Glutamatergic neuron (in vitro differentiated cells): ENCODE data around the gene HIGD2A. TPM values are rescaled to one million over a fixed set of nuclear protein-coding genes. Genes with fewer than 3 reads are reported as not detected.

Source experiments
- DNase-seq: peaks from one replicate; pipeline ENCODE4 v3.0.0; 2022
- H3K27ac Mint-ChIP-seq: one replicate; pipeline ENCODE4 v1.8.0; 2020; ENCODE audit warnings: mild to moderate bottlenecking, mixed read lengths, inconsistent platforms; ENCODE audit not compliant: unreplicated experiment
- H3K27me3 Mint-ChIP-seq: one replicate; pipeline ENCODE4 v1.8.0; 2020; ENCODE audit warnings: mild to moderate bottlenecking, moderate library complexity, mixed read lengths, inconsistent platforms; ENCODE audit not compliant: unreplicated experiment
- H3K36me3 Mint-ChIP-seq: one replicate; pipeline ENCODE4 v1.8.0; 2020; ENCODE audit warnings: mild to moderate bottlenecking, mixed read lengths, inconsistent platforms; ENCODE audit not compliant: unreplicated experiment
- H3K4me1 Mint-ChIP-seq: one replicate; pipeline ENCODE4 v1.8.0; 2020; ENCODE audit warnings: mild to moderate bottlenecking, low read depth, mixed read lengths, inconsistent platforms; ENCODE audit not compliant: unreplicated experiment
- H3K4me3 Mint-ChIP-seq: one replicate; pipeline ENCODE4 v1.8.0; 2020; ENCODE audit warnings: mild to moderate bottlenecking, mixed read lengths, inconsistent platforms; ENCODE audit not compliant: unreplicated experiment
- H3K9me3 Mint-ChIP-seq: one replicate; pipeline ENCODE4 v1.8.0; 2020; ENCODE audit warnings: mild to moderate bottlenecking, moderate library complexity, mixed read lengths, inconsistent platforms; ENCODE audit not compliant: unreplicated experiment
- total RNA-seq: library from RNA; stranded (reverse); fragmentation: NEBNext Ultra II Directional; extraction: Animal tissue kit (Norgen Biotek cat#: 25700); gene quantifications from one replicate; pipeline ENCODE4 v1.2.1, GENCODE V29; 2021; ENCODE audit not compliant: unreplicated experiment
- TF ChIP-seq, protein P1 (sequence below): fragments of 200-600 bp; sonication (generic); IDR thresholded peaks from one replicate; pipeline ENCODE4 v1.5.0; 2021; ENCODE audit not compliant: partially characterized antibody, unreplicated experiment

The HIGD2A gene
- total RNA-seq, 1 donor from 2014 or later, result 103 TPM

DNA sequence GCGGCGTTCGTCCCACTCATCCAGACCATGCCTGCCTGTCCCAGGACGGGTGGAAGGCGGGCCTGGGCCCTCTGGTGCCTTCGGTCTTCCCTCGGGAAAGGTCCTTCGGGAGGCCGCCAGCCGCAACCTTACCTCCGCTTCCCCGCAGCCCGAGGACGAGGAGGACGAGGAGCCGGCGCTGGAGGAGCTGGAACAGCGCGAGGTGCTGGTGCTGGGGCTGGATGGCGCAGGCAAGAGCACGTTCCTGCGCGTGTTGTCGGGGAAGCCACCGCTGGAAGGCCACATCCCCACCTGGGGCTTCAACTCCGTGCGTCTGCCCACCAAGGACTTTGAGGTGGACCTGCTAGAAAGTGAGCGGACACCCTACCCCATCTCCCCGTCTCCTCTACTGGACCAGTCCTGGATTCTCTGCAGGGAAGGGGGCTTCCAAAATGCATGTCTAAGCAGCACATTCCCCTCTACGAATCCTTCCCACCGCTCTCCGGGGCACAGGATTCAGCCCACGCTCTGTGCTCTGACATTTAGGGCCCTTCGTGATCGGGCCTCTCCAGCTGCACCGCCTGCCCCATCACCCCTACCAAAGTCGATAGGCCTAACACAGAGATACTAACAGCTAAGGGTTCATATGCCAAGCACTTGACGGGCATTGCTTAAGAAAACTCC is 22.2 kb upstream of the HIGD2A start:
- Mint-ChIP-seq H3K4me3 (peak overlapping the region; percentile 77), H3K36me3 (peaks cover 8% of the 10 kb centered on the region), H3K27ac (peak overlapping the region; percentile 72), H3K9me3 (peaks cover 10% of the 10 kb centered on the region), H3K4me1 (peaks cover 11% of the 10 kb centered on the region), H3K27me3 (peaks cover 11% of the 10 kb centered on the region)
- TF ChIP-seq, protein P1, sequence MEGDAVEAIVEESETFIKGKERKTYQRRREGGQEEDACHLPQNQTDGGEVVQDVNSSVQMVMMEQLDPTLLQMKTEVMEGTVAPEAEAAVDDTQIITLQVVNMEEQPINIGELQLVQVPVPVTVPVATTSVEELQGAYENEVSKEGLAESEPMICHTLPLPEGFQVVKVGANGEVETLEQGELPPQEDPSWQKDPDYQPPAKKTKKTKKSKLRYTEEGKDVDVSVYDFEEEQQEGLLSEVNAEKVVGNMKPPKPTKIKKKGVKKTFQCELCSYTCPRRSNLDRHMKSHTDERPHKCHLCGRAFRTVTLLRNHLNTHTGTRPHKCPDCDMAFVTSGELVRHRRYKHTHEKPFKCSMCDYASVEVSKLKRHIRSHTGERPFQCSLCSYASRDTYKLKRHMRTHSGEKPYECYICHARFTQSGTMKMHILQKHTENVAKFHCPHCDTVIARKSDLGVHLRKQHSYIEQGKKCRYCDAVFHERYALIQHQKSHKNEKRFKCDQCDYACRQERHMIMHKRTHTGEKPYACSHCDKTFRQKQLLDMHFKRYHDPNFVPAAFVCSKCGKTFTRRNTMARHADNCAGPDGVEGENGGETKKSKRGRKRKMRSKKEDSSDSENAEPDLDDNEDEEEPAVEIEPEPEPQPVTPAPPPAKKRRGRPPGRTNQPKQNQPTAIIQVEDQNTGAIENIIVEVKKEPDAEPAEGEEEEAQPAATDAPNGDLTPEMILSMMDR, result no peak
- DNase-seq, result peak; percentile 41

DNA sequence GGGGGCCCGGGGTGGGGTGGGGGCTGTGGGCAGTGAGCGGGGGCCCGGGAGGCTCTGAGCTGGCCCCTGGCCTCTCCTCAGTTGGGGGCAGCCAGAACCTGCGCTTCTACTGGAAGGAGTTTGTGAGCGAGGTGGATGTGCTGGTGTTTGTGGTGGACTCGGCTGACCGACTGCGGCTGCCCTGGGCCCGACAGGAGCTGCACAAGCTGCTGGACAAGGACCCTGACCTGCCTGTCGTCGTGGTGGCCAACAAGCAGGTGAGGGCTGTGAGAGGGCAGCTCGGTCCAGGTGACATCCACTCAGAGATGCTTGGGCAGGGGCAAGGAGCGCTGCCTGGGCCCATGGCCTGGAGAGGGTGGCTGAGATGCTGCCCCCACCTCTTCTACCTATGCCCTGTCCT is 19.8 kb upstream of the HIGD2A start:
- H3K36me3 Mint-ChIP-seq, result peaks cover 8% of the 10 kb centered on the region
- H3K27ac Mint-ChIP-seq, result no peak overlapping the region
- H3K27me3 Mint-ChIP-seq, result peaks cover 11% of the 10 kb centered on the region

DNA sequence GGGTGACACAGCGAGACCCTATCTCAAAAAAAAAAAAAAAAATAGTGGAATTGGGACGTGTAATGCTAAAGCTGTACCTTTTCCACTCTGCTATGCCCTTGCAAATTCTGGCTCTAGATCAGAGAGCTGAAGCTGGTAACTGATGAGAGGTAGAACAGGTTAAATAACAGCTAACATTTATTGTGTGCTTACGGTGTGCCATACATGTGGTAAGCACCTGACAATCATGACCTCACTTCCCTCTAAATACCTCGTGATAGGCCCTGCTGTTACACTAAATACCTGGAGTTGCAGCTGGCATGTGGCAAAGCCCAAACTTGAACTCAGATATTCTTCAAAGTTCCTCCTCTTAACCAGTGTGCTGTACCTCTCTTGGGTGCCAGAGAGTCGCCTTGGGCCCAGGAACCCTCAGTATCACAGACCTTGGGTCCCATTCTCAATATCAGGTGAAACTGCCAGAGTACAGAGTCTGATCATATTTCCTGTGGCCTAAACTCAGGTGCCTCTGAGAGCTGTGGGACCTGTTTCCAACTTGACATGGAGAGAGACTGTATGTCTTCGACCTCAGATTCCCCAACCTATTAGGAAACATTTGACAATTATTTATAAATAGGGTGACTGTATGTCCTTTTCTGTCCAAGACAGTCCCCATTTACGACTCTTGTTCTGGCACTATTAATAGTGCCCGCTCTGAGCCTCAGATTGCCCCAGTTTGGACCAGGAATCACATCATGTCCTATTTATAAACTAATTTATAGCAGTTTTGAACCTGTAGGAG is 18.4 kb upstream of the HIGD2A start:
- H3K27me3 Mint-ChIP-seq, result peaks cover 9% of the 10 kb centered on the region
- H3K9me3 Mint-ChIP-seq, result peaks cover 10% of the 10 kb centered on the region
- H3K4me1 Mint-ChIP-seq, result peaks cover 8% of the 10 kb centered on the region
- H3K36me3 Mint-ChIP-seq, result peaks cover 8% of the 10 kb centered on the region
- TF ChIP-seq, protein P1, result no peak
- DNase-seq, result no peak
- H3K27ac Mint-ChIP-seq, result no peak overlapping the region
- H3K4me3 Mint-ChIP-seq, result no peak overlapping the region

More for the DNA sequence above, 19.8 kb upstream of the HIGD2A start:
- DNase-seq, result no peak
- Mint-ChIP-seq H3K4me3 (no peak overlapping the region), H3K4me1 (peaks cover 8% of the 10 kb centered on the region), H3K9me3 (peaks cover 10% of the 10 kb centered on the region)
- TF ChIP-seq, protein P1, result no peak

DNA sequence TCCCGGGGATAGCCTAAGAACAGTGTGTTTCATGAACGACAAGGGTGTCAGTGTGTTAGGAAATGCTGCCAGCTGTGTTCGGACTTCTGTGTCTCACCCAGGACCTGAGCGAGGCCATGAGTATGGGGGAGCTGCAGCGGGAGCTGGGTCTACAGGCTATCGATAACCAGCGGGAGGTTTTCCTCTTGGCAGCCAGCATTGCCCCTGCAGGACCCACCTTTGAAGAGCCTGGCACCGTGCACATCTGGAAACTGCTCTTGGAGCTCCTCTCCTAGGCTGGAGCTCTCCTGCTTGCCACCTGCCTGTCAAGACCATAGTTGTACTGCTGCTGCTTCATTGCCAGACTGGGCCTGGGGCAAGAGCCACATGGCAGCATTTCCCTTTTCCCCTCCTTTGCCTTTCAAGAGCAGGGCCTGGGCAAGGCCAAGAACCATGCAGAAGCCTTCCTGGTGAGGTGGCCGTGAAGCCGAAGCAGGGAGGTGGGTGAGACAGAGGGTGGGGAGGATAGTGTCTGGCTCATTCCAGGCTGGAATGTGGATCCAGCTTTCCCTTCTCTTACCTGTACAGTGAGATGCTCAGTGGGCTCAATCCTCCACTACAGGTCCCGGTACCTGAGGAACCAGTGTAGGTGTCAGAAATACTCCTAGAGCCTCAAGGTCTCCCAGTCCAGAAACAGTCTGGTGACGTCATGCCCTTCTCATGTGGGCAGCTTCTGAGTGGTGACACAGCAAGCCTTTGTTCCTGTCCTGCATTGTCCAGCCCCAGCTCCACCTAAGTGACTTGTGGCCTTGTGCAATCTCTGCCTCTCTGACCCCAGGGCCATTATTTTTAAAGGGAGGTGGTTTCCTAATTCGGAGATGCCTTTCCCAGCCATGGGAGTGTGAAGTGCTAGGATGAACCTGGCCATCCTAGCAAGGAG is 16.7 kb upstream of the HIGD2A start:
- no peak for DNase-seq
- Mint-ChIP-seq H3K4me3 (no peak overlapping the region), H3K27me3 (peaks cover 6% of the 10 kb centered on the region), H3K9me3 (peaks cover 6% of the 10 kb centered on the region), H3K27ac (no peak overlapping the region), H3K36me3 (peaks cover 8% of the 10 kb centered on the region), H3K4me1 (peaks cover 5% of the 10 kb centered on the region)
- TF ChIP-seq, protein P1, result no peak
